ENCODE measurements around the gene ZFAND3. TPM values are rescaled to one million over a fixed set of nuclear protein-coding genes. Genes with fewer than 3 reads are reported as not detected.
A peak's percentile ranks its signal among the peaks of the same experiment; 100 is the strongest.

ZFAND3 gene
- total and polyA plus RNA-seq, 10 of the 15 experiments (the other 5 are each of a cell fraction or from before 2014, with no cell fraction given), result 0.90 to 34.4 (median 16.3) TPM

GRCh38 chr6:37819177-37819801 is at the start of gene ZFAND3 (continued):
- TF ChIP-seq ATF7 (IDR thresholded peaks at IDR 0.05; ENCODE audit: low read depth) (peak; percentile 100), EGR1 (IDR thresholded peaks at IDR 0.05; ENCODE audit: borderline replicate concordance in 1 of 2, low read depth in 2 of 2, low read length in 2 of 2) (peak in 1 of 2 experiments; percentile 87; a peak in 2 of 3 replicates), HDGF (IDR thresholded peaks at IDR 0.05) (peak; percentile 29; the same call in 1 of the 2 replicates), BHLHE40 (IDR thresholded peaks at IDR 0.05; ENCODE audit: borderline replicate concordance in 1 of 2, low read depth in 2 of 2, low read length in 1 of 2) (peak; percentile 97 to 98), MYB (IDR thresholded peaks at IDR 0.05; ENCODE audit: borderline replicate concordance, low read depth, low read length) (no peak), TAF1 (IDR thresholded peaks at IDR 0.05; ENCODE audit: borderline replicate concordance, low read depth, low read length) (0 out of 2 replicates have a peak, but pooled peaks have one; percentile 7), ATF3 (IDR thresholded peaks at IDR 0.05; ENCODE audit: borderline replicate concordance, extremely low read depth, low read depth, low read length) (no peak), SMAD1 (IDR thresholded peaks at IDR 0.05; ENCODE audit: low read depth, partially characterized antibody) (no peak), PBX3 (IDR thresholded peaks at IDR 0.05; ENCODE audit: insufficient replicate concordance, low read depth, low read length) (peak; percentile 67)
